Measurements from ENCODE around the gene ADAP1.

The ADAP1 gene

GRCh38 chr7:904847-905246 lies 49.6 kb downstream of the ADAP1 start:
- no peak overlapping the region for H3K4me2 ChIP-seq (ENCODE audit: low read length)
- no peaks in the 10 kb centered on the region for H3K36me3 ChIP-seq (ENCODE audit: control insufficient read depth, insufficient read depth, low read length)
- H3K27ac ChIP-seq: no peak overlapping the region
- no peak for TF ChIP-seq CTCF (IDR thresholded peaks at IDR 0.05)
- no peak overlapping the region for H3K4me3 ChIP-seq (ENCODE audit: low read depth, low read length)
- no peaks in the 10 kb centered on the region for H3K27me3 ChIP-seq (ENCODE audit: control insufficient read depth, insufficient read depth, low read length)
- H2AFZ ChIP-seq: no peak overlapping the region
- no peak overlapping the region for H3K9ac ChIP-seq
- no peaks in the 10 kb centered on the region for H3K9me3 ChIP-seq (ENCODE audit: control insufficient read depth, low read length)
- H3K4me1 ChIP-seq: peaks cover 4% of the 10 kb centered on the region
- H3K79me2 ChIP-seq: no peaks in the 10 kb centered on the region

- Histone ChIP-seq H3K27ac (no peak overlapping the region), H3K9ac (no peak overlapping the region), H3K4me1 (peaks cover 4% of the 10 kb centered on the region), H3K27me3 (ENCODE audit: control insufficient read depth, insufficient read depth, low read length) (no peaks in the 10 kb centered on the region), H3K79me2 (no peaks in the 10 kb centered on the region), H3K9me3 (ENCODE audit: control insufficient read depth, low read length) (no peaks in the 10 kb centered on the region), H2AFZ (no peak overlapping the region), H3K4me3 (ENCODE audit: low read depth, low read length) (no peak overlapping the region), H3K4me2 (ENCODE audit: low read length) (no peak overlapping the region), H3K36me3 (ENCODE audit: control insufficient read depth, insufficient read depth, low read length) (no peaks in the 10 kb centered on the region)
- TF ChIP-seq CTCF (IDR thresholded peaks at IDR 0.05): no peak
These were observed 50.3 kb downstream of the ADAP1 start for GRCh38 chr7:903921-904755.

GRCh38 chr7:902996-903395 lies 51.5 kb downstream of the ADAP1 start:
- no peaks in the 10 kb centered on the region for H3K36me3 ChIP-seq (ENCODE audit: control insufficient read depth, insufficient read depth, low read length)
- no peaks in the 10 kb centered on the region for H3K9me3 ChIP-seq (ENCODE audit: control insufficient read depth, low read length)
- no peak overlapping the region for H3K9ac ChIP-seq
- H3K79me2 ChIP-seq: no peaks in the 10 kb centered on the region
- peaks cover 4% of the 10 kb centered on the region for H3K4me1 ChIP-seq
- no peak overlapping the region for H3K4me2 ChIP-seq (ENCODE audit: low read length)
- no peak overlapping the region for H3K4me3 ChIP-seq (ENCODE audit: low read depth, low read length)
- H3K27ac ChIP-seq: no peak overlapping the region
- no peak overlapping the region for H2AFZ ChIP-seq
- no peak for TF ChIP-seq CTCF (IDR thresholded peaks at IDR 0.05)
- no peaks in the 10 kb centered on the region for H3K27me3 ChIP-seq (ENCODE audit: control insufficient read depth, insufficient read depth, low read length)

GRCh38 chr7:901388-902154 lies 52.9 kb downstream of the ADAP1 start:
- no peaks in the 10 kb centered on the region for H3K9me3 ChIP-seq (ENCODE audit: control insufficient read depth, low read length)
- no peaks in the 10 kb centered on the region for H3K79me2 ChIP-seq
- H3K36me3 ChIP-seq (ENCODE audit: control insufficient read depth, insufficient read depth, low read length): no peaks in the 10 kb centered on the region
- no peak overlapping the region for H3K4me2 ChIP-seq (ENCODE audit: low read length)
- no peak overlapping the region for H3K9ac ChIP-seq
- H3K27me3 ChIP-seq (ENCODE audit: control insufficient read depth, insufficient read depth, low read length): no peaks in the 10 kb centered on the region
- H3K4me1 ChIP-seq: peaks cover 4% of the 10 kb centered on the region
- no peak for TF ChIP-seq CTCF (IDR thresholded peaks at IDR 0.05)
- H2AFZ ChIP-seq: no peak overlapping the region
- H3K27ac ChIP-seq: no peak overlapping the region
- H3K4me3 ChIP-seq (ENCODE audit: low read depth, low read length): no peak overlapping the region

All from parathyroid adenoma (tissue), 2 donors.